ENCODE data around the gene HGFAC.

The HGFAC gene

DNA sequence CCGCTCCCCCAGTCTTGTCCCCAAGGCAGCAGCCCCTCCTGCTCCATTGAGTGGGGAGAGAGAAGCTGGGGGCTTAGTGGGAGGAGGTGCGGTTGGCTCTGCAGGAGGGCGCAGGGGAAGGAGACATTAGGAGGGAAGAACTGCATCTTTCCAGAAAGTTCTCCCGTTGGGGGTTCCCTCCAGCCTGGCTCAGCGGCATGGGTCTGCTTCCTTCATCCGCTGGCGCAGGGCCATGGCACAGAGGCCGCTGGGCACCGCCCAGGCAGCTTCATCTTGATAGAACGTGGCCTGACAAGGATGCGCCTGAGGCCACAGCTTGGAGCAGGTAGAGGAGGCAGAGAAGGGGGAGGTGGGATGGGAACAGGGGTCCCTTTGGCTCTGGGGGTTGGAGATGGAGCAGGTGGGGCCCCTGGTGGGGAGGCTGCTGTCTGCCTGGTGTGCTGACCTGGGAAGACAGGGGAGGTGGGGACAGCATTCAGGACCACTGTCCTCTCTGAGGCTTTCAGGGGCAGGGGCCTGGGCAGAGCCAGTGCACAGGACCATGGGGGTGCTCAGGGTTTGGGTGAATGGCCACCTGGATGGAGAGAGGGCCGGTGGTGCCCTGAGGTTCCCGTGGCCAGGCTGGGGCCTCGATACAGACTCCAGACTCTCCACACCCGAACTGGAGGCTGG is 33.4 kb downstream of the HGFAC start:
- TF ChIP-seq, protein P1, sequence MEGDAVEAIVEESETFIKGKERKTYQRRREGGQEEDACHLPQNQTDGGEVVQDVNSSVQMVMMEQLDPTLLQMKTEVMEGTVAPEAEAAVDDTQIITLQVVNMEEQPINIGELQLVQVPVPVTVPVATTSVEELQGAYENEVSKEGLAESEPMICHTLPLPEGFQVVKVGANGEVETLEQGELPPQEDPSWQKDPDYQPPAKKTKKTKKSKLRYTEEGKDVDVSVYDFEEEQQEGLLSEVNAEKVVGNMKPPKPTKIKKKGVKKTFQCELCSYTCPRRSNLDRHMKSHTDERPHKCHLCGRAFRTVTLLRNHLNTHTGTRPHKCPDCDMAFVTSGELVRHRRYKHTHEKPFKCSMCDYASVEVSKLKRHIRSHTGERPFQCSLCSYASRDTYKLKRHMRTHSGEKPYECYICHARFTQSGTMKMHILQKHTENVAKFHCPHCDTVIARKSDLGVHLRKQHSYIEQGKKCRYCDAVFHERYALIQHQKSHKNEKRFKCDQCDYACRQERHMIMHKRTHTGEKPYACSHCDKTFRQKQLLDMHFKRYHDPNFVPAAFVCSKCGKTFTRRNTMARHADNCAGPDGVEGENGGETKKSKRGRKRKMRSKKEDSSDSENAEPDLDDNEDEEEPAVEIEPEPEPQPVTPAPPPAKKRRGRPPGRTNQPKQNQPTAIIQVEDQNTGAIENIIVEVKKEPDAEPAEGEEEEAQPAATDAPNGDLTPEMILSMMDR (IDR thresholded peaks at IDR 0.05; ENCODE audit: low read depth, low read length), result no peak

DNA sequence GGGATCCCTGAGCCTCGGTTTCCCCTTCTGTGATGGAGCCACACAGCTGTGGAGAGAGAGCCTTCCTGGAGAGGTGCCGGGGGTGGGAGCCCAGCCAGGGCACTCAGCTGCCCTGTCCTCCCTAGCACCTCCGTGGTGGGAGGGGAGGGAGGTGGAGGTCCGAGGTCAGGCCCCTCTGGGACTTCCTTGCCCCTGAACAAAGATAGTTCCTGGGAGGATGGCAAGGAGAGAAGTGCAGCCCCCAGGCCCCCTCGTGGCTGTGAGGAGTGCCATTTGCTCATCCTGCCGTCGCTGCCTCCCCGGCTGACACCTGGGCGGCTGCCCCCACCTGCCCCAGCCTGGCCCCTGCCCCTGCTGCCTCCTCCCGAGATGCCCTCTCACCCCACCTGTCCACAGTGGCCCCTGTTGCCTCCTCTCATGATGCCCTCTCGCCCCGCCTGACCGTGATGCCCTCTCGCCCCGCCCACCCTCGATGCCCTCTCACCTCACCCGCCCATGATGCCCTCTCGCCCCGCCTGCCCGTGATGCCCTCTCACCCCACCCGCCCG is 34.0 kb downstream of the HGFAC start:
- DNase-seq (ENCODE audit: extremely low read depth, low read depth), result no peak
- TF ChIP-seq, protein P1 (IDR thresholded peaks at IDR 0.05; ENCODE audit: low read depth, low read length), result no peak

More for the DNA sequence above, 33.4 kb downstream of the HGFAC start:
- no peak for DNase-seq (ENCODE audit: extremely low read depth, low read depth)

DNA sequence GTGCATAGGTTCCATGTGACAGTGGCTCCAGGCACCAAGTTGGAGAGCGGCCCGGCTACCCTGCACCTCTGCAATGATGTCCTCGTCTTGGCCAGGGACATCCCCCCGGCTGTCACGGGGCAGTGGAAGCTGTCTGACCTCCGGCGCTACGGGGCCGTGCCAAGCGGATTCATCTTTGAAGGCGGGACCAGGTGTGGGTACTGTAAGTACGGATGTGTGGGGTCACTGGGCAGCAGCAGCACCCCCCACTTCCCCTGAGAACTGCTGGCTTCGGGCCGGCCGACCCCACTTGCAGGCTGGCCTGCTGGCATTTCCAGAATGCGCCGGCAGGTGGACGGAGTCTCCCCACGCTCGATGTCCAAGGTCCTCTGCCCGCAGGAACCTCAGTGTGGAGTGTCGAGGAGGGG is 34.6 kb downstream of the HGFAC start:
- TF ChIP-seq, protein P1 (IDR thresholded peaks at IDR 0.05; ENCODE audit: low read depth, low read length), result no peak
- DNase-seq (ENCODE audit: extremely low read depth, low read depth), result no peak

DNA sequence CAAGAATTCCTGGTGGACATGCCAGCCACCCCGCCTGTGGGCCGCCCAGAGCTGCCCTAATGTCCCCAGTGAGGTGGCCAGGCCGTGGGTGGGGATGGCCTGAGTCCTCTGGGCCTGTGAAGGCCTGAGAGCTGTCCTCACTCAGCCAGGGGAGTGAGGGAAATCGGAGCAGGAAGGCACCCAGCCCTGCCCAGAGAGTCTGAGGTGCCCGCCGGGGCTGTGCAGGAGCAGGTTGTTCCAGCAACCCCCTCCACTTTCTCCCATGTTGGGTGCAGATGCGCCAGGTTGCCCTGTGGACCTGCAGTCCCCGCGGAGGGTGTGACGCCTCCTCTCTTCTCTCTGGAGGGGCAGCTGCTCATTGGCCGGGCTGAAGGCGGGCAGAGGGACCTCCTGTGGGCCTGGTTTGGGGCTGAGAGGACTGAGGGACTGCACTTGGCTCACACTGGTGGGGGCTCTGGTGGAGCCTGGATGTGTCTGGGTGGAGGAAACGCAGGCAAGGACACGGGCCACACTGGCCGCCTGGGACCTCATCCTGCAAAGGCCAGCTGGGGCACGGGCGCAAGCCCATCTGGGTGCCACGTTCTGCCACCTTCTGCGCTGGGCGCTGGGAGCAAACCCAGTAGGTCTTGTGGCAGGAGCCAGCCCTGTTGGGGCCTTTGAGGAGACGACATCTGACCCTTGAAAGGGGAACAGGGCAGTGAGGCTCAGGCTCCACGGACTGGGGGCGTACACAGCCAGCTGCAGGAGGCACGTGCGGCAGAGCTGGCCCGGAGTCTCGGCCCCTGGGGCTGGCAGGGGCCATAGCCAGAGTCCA is 35.4 kb downstream of the HGFAC start:
- TF ChIP-seq, protein P1 (IDR thresholded peaks at IDR 0.05; ENCODE audit: low read depth, low read length), result no peak
- DNase-seq (ENCODE audit: extremely low read depth, low read depth), result no peak

DNA sequence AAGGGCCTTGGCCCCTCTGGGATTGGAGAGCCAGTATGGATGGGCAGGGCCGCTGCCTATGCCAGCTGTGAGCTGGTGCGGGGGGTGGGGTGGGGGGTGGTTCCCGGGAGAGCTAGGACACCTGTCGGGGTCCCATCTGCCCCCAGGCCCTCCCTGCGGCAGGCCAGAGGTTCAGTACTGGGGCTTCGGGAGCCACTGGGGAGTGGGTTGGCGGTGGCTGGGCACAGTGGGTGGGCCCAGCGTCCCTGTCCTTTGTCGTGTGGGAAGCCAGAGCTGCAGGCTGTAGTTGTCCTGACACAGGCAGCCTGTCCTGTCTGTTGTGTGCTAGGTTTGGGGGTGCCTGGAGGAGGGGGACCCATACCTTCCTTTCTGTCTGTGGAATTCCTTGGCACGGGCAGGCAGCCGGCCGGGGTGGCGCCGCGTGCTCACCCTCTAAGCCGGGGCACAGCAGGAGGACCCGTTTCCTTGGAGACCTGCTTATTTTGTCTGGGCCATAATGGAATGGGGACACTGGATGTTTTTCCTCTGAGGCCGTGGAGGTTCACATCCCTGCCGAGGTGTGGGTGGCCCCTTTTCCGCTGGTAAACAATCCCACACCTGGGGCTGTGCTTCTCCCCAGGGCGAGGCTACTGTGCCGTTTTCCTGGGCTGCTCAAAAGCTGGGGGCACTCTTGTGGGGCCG is 36.1 kb downstream of the HGFAC start:
- no peak for DNase-seq (ENCODE audit: extremely low read depth, low read depth)
- TF ChIP-seq, protein P1 (IDR thresholded peaks at IDR 0.05; ENCODE audit: low read depth, low read length), result no peak

DNA sequence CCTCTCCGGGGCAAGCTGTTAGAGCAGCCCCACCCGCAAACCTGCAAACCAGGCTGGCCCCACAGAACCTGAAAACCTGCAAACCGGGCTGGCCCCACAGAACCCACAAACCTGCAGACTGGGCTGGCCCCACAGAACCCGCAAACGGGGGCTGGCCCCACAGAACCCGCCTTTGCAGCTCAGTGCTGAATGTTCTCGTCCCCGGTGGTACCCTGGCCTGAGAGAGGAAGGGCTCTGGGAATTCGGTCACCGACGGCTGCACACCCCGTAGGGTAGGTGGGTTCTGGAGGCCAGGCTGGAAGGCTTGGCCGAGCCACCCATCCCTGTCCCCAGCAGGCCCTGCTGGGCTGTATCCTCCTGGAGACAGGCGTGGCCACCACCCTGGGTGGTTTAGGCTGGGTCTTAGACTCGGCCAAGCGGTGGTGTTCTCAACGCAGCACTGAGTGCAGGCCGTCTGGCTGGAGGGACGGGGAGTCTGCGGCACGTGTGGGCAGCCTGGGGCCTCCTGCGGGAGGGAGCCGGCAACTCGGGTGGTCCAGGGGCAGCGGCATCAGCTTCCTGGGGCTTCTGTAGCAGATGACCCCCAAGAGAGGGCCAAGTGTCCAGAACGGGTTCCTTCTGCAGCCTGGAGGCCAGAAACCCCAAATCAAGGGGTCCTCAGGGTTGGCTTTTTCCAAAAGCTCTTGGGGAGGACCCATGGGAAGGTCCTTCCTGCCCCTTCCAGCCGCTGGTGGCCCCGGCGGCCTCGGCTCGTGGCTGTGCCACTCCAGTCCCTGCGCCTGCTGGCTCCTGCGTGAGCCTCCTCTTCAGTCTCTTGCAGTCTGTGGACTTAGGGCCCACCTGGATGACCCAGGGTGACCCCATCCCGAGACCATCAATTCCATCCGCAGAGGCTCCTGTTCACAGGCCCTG is 36.9 kb downstream of the HGFAC start:
- TF ChIP-seq, protein P1 (IDR thresholded peaks at IDR 0.05; ENCODE audit: low read depth, low read length), result no peak
- no peak for DNase-seq (ENCODE audit: extremely low read depth, low read depth)

Measured in AG09319 (cell line).